CD4-positive, alpha-beta memory T cell (primary cell): ENCODE measurements around the gene NISCH. TPM values are rescaled to one million over a fixed set of nuclear protein-coding genes. Genes with fewer than 3 reads are reported as not detected.

ENCODE experiments used
- CTCF ChIA-PET: fragments of 350-600 bp; sonication (Branson Sonifier 250); formaldehyde crosslinking; loops from one replicate; lab custom pipeline; 2021; ENCODE audit warnings: inconsistent platforms; ENCODE audit not compliant: partially characterized antibody; lab: Charles Lee
- POLR2A ChIA-PET: fragments of 350-600 bp; sonication (Branson Sonifier 250); formaldehyde crosslinking; loops from one replicate; lab custom pipeline; 2021; ENCODE audit not compliant: partially characterized antibody; lab: Charles Lee
- DNase-seq, 5 donors: peaks; one replicate each; pipeline versions ENCODE4 v3.0.0 to v3.0.0-alpha.2; 2020 to 2022; ENCODE audit warnings: mixed read lengths in 1 of 5
- H3K27ac ChIP-seq: one replicate; pipeline ENCODE4 v1.7.0; 2013; ENCODE audit warnings: low read depth, low read length
- H3K27me3 ChIP-seq: 2 replicates; pipeline ENCODE4 v1.7.0; 2013; ENCODE audit warnings: mild to moderate bottlenecking, low read length, moderate library complexity; ENCODE audit not compliant: insufficient read depth
- H3K36me3 ChIP-seq: 2 replicates; pipeline ENCODE4 v1.7.0; 2013; ENCODE audit warnings: mild to moderate bottlenecking, low read length, moderate library complexity; ENCODE audit not compliant: insufficient read depth
- H3K4me1 ChIP-seq: 2 replicates; pipeline ENCODE4 v1.7.0; 2013; ENCODE audit warnings: mild to moderate bottlenecking, low read length, moderate library complexity; ENCODE audit not compliant: insufficient read depth
- H3K4me3 ChIP-seq, 2 donors: one replicate each; pipeline ENCODE4 v1.7.0; 2013; ENCODE audit warnings: low read length in 2 of 2, mild to moderate bottlenecking in 1 of 2
- H3K9me3 ChIP-seq, 2 donors: one replicate each; pipeline ENCODE4 v1.7.0; 2013; ENCODE audit warnings: low read length in 2 of 2, control low read depth in 1 of 2; ENCODE audit not compliant: control insufficient read depth in 1 of 2
- H3K27ac Mint-ChIP-seq, 7 donors: one replicate each; pipeline ENCODE4 v1.8.0; 2020 to 2021; ENCODE audit warnings: mixed read lengths in 7 of 7, mild to moderate bottlenecking in 6 of 7, inconsistent platforms in 3 of 7, moderate library complexity in 3 of 7
- H3K27me3 Mint-ChIP-seq, 2 donors: one replicate each; pipeline ENCODE4 v1.8.0; 2020 to 2021; ENCODE audit warnings: mixed read lengths in 2 of 2
- H3K36me3 Mint-ChIP-seq, 2 donors: one replicate each; pipeline ENCODE4 v1.8.0; 2020 to 2021; ENCODE audit warnings: mixed read lengths in 2 of 2, inconsistent platforms in 1 of 2, mild to moderate bottlenecking in 1 of 2
- H3K4me1 Mint-ChIP-seq, 4 donors: one replicate each; pipeline ENCODE4 v1.8.0; 2020 to 2021; ENCODE audit warnings: mixed read lengths in 4 of 4, mild to moderate bottlenecking in 1 of 4
- H3K4me3 Mint-ChIP-seq, 8 donors: one replicate each; pipeline ENCODE4 v1.8.0; 2020 to 2021; ENCODE audit warnings: mixed read lengths in 8 of 8, mild to moderate bottlenecking in 7 of 8, moderate library complexity in 6 of 8, inconsistent platforms in 3 of 8
- H3K9me3 Mint-ChIP-seq, 8 donors: one replicate each; pipeline ENCODE4 v1.8.0; 2020 to 2021; ENCODE audit warnings: mixed read lengths in 8 of 8, mild to moderate bottlenecking in 5 of 8, inconsistent platforms in 3 of 8, moderate library complexity in 1 of 8
- intact Hi-C: fragments of 100-400 bp; cut with micrococcal nuclease; formaldehyde crosslinking; loops from one replicate; pipeline ENCODE4 v1.15.1; 2023
- polyA plus RNA-seq, 2 donors: library from polyadenylated mRNA; unstranded; fragments of 300-500 nt; fragmentation: Illumina TruSeq; gene quantifications; one replicate each; pipeline ENCODE4 v1.2.3, GENCODE V29; 2021
- total RNA-seq, 2 experiments: library from RNA; stranded (reverse); gene quantifications; one replicate each; pipeline ENCODE4 v1.2.3, GENCODE V29; 2021

The NISCH gene
- total and polyA plus RNA-seq, 4 experiments from 2014 or later = 10.2 to 205 (median 107) TPM

GRCh38 chr3:52435246-52436101, 19.9 kb upstream of the NISCH start:
- no peak overlapping the region for H3K27ac Mint-ChIP-seq
- Histone ChIP-seq H3K27ac (no peak overlapping the region), H3K27me3 (no peaks in the 10 kb centered on the region), H3K9me3 (no peaks in the 10 kb centered on the region), H3K4me1 (peaks cover 17% of the 10 kb centered on the region), H3K36me3 (no peaks in the 10 kb centered on the region), H3K4me3 (no peak overlapping the region)
- H3K36me3 Mint-ChIP-seq = no peaks in the 10 kb centered on the region
- H3K9me3 Mint-ChIP-seq = no peaks in the 10 kb centered on the region
- no peak for DNase-seq
- H3K4me3 Mint-ChIP-seq = no peak overlapping the region
- peaks cover 4 to 14% (median 5%) of the 10 kb centered on the region in 4 donors for H3K4me1 Mint-ChIP-seq
- ChIA-PET CTCF (interaction anchor here (5.9 kb wide), 1 partner anchor 11 kb away, joined by 51 read pairs; the partner anchor contains the start of gene SEMA3G), POLR2A (interaction anchor here (1.0 kb wide), 1 partner anchor 23 kb away, joined by 6 read pairs; no protein-coding TSS in a partner anchor)
- no peaks in the 10 kb centered on the region for H3K27me3 Mint-ChIP-seq
- intact Hi-C loops = no loop called here

- Histone ChIP-seq H3K4me3 (no peak overlapping the region), H3K9me3 (no peaks in the 10 kb centered on the region), H3K4me1 (peaks cover 17% of the 10 kb centered on the region), H3K27me3 (no peaks in the 10 kb centered on the region), H3K36me3 (no peaks in the 10 kb centered on the region), H3K27ac (no peak overlapping the region)
- ChIA-PET POLR2A (no interaction called here), CTCF (no interaction called here)
- Mint-ChIP-seq H3K4me3 (no peak overlapping the region), H3K27me3 (no peaks in the 10 kb centered on the region), H3K27ac (no peak overlapping the region), H3K36me3 (no peaks in the 10 kb centered on the region), H3K4me1 (peaks cover 4 to 13% (median 5%) of the 10 kb centered on the region in 4 donors), H3K9me3 (no peaks in the 10 kb centered on the region)
- intact Hi-C loops = no loop called here
- DNase-seq = no peak
Observed at GRCh38 chr3:52436500-52437149, 18.8 kb upstream of the NISCH start.

DNA sequence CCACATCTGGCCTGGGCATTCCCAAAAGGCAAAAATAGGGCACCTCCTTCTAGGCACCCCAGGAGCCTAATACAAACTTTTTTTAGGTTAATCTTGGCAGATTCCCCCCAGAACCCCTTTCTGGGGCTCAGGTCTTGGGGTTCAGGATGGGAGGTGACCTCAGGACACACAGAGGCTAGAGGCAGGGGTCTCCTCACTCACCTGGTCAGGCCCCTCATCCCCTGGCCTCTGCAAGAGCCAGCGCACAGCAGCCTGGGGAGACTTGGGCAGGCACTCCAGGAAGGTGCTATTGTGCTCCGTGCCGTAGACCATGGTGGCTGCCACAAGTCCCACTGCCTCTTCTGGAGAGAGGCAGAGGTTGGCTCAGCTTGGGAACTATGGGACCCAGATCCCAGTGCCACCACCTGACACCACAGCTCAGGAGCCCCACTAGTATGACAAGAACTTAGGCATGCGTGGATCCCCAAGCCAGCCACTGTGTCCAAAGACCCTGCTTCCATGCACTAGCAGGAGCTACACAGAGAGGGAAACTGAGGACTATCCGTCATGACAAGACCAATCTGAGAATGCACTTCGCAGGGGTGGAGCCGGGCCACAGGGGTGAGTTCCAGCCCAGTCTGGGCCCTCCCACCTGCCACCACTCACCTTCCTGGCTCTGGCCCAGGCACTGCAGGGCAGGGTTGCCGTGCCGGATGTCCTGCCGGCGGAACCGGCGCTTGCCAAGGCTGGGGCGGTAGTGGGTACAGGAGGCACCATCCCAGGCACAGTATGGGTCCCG, 17.9 kb upstream of the NISCH start:
- intact Hi-C loops = no loop called here
- Histone ChIP-seq H3K27ac (no peak overlapping the region), H3K27me3 (no peaks in the 10 kb centered on the region), H3K36me3 (no peaks in the 10 kb centered on the region), H3K4me3 (no peak overlapping the region), H3K9me3 (no peaks in the 10 kb centered on the region), H3K4me1 (peaks cover 11% of the 10 kb centered on the region)
- peaks cover 3 to 6% (median 5%) of the 10 kb centered on the region in 4 donors for H3K4me1 Mint-ChIP-seq
- H3K4me3 Mint-ChIP-seq = no peak overlapping the region
- no peaks in the 10 kb centered on the region for H3K27me3 Mint-ChIP-seq
- no peaks in the 10 kb centered on the region for H3K36me3 Mint-ChIP-seq
- POLR2A ChIA-PET = no interaction called here
- no peak for DNase-seq
- no peak overlapping the region for H3K27ac Mint-ChIP-seq
- CTCF ChIA-PET = no interaction called here
- H3K9me3 Mint-ChIP-seq = no peaks in the 10 kb centered on the region

- Mint-ChIP-seq H3K4me3 (no peak overlapping the region), H3K4me1 (peaks cover 2 to 3% (median 3%) of the 10 kb centered on the region in 4 donors), H3K9me3 (no peaks in the 10 kb centered on the region), H3K27me3 (no peaks in the 10 kb centered on the region), H3K27ac (no peak overlapping the region), H3K36me3 (no peaks in the 10 kb centered on the region)
- CTCF ChIA-PET = no interaction called here
- POLR2A ChIA-PET = no interaction called here
- DNase-seq = no peak
- no peaks in the 10 kb centered on the region for H3K9me3 ChIP-seq
- no peaks in the 10 kb centered on the region for H3K36me3 ChIP-seq
- peaks cover 6% of the 10 kb centered on the region for H3K4me1 ChIP-seq
- no peaks in the 10 kb centered on the region for H3K27me3 ChIP-seq
- intact Hi-C loops = no loop called here
- H3K4me3 ChIP-seq = no peak overlapping the region
- no peak overlapping the region for H3K27ac ChIP-seq
Observed at GRCh38 chr3:52438104-52438376, 17.4 kb upstream of the NISCH start.

GRCh38 chr3:52438579-52439425, 16.6 kb upstream of the NISCH start:
- POLR2A ChIA-PET = no interaction called here
- no peak for DNase-seq
- Mint-ChIP-seq H3K4me1 (no peaks in the 10 kb centered on the region), H3K36me3 (no peaks in the 10 kb centered on the region), H3K9me3 (no peaks in the 10 kb centered on the region), H3K27me3 (no peaks in the 10 kb centered on the region), H3K27ac (no peak overlapping the region), H3K4me3 (no peak overlapping the region)
- H3K27ac ChIP-seq = no peak overlapping the region
- no peaks in the 10 kb centered on the region for H3K27me3 ChIP-seq
- no peaks in the 10 kb centered on the region for H3K9me3 ChIP-seq
- no peaks in the 10 kb centered on the region for H3K36me3 ChIP-seq
- peaks cover under 1% of the 10 kb centered on the region for H3K4me1 ChIP-seq
- H3K4me3 ChIP-seq = no peak overlapping the region
- CTCF ChIA-PET = interaction anchor here (0.6 to 1.9 kb wide), 7 partner anchors 9 to 294 kb away, joined by 3 to 8 read pairs (median 3); no protein-coding TSS in a partner anchor
- intact Hi-C loops = no loop called here

DNA sequence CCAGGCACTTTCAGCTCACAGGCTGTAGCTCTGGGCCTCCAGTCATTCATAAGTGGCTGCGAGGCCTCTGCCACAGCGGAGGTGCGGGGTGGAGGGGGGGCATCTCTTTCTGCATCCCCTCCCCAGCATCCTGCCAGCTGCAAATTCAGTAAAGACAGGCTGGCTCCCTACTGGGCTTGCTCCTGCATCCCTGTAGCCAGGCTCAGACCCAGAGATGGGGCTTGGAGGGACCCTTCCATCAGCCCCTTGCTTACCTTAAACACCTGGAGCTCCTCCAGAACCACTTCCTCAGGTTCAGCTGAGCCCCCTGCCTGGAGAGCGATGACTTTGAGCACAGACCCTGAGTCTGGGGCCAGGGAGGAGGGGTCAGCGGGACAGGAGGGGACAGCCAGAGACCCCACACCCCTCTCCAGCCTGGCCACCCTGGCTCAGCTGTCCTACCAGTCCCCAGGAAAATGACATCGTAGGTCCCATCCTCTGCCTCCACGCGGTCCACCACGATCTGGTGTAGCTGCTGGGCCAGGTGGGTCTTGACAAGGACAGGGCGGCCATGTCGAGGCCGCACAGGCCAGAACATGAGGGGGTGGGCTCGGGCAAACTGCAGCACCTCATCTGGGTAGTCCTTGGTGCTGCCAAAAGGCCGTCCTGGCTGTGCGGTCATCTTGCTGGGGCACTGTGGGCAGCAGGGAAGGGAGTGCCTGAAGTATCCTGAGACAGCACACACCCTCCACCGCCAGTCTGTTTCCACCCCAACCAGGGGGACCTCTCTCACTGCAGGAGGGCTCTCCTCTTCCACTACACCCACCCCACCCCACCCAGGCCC, 15.8 kb upstream of the NISCH start:
- intact Hi-C loops = no loop called here
- H3K27me3 ChIP-seq = no peaks in the 10 kb centered on the region
- H3K4me1 Mint-ChIP-seq = peaks cover 0 to 6% (median 2%) of the 10 kb centered on the region in 4 donors
- H3K9me3 ChIP-seq = no peaks in the 10 kb centered on the region
- no peak for DNase-seq
- H3K27ac Mint-ChIP-seq = no peak overlapping the region
- no peaks in the 10 kb centered on the region for H3K36me3 ChIP-seq
- H3K27me3 Mint-ChIP-seq = no peaks in the 10 kb centered on the region
- H3K4me3 ChIP-seq = no peak overlapping the region
- no peaks in the 10 kb centered on the region for H3K9me3 Mint-ChIP-seq
- POLR2A ChIA-PET = no interaction called here
- H3K27ac ChIP-seq = no peak overlapping the region
- H3K36me3 Mint-ChIP-seq = no peaks in the 10 kb centered on the region
- CTCF ChIA-PET = interaction anchor here (1.1 to 1.9 kb wide), 5 partner anchors 8 to 295 kb away, joined by 3 to 8 read pairs (median 4); no protein-coding TSS in a partner anchor
- H3K4me3 Mint-ChIP-seq = no peak overlapping the region
- no peaks in the 10 kb centered on the region for H3K4me1 ChIP-seq
